Erythroblast (primary cell): ENCODE measurements around the gene TNN.

Experiments
- GATA1 ChIP-seq: IDR thresholded peaks from 2 replicates; pipeline ENCODE4 v1.6.1; 2011; ENCODE audit warnings: low read depth, mild to moderate bottlenecking, control low read depth, low read length, moderate library complexity
- POLR2A ChIP-seq: IDR thresholded peaks from 2 replicates; pipeline ENCODE4 v1.6.1; 2011; ENCODE audit warnings: mild to moderate bottlenecking, low read length

- no peak for TF ChIP-seq GATA1
- TF ChIP-seq POLR2A = no peak
These were observed 101.8 kb downstream of the TNN start for GRCh38 chr1:175169286-175170018.
